PC-9 (cell line): Measurements from ENCODE around the gene EME1. TPM values are rescaled to one million over a fixed set of nuclear protein-coding genes. Genes with fewer than 3 reads are reported as not detected.

ENCODE experiments used
- Bru-seq: library from RNA; stranded (reverse); fragments of 400-500 nt; gene quantifications from one replicate; lab custom pipeline; 2021; lab: Mats Ljungman, UMichigan
- BruChase-seq, 2 experiments: library from RNA; stranded (reverse); fragments of 400-500 nt; gene quantifications; one replicate each; lab custom pipeline; 2021; lab: Mats Ljungman, UMichigan
- BruUV-seq: library from RNA; stranded (reverse); fragments of 400-500 nt; replicated peaks from 2 replicates; lab custom pipeline; 2021; lab: Mats Ljungman, UMichigan
- CTCF ChIA-PET: fragments of 300-600 bp; sonication (Branson Sonifier 250); formaldehyde crosslinking; loops from one replicate; lab custom pipeline; 2022; ENCODE audit warnings: antibody characterized with exemption; lab: Charles Lee
- POLR2A ChIA-PET: fragments of 300-600 bp; sonication (Branson Sonifier 250); formaldehyde crosslinking; loops from one replicate; lab custom pipeline; 2022; ENCODE audit warnings: antibody characterized with exemption; ENCODE audit not compliant: unreplicated experiment; lab: Charles Lee
- DNase-seq, 2 experiments: peaks; one replicate each; pipeline versions ENCODE4 v3.0.0 to v3.0.0-alpha.2; 2015 to 2022; ENCODE audit warnings: mixed read lengths in 1 of 2
- H2AFZ ChIP-seq: fragments of 200-600 bp; sonication (generic); 2 replicates; pipeline ENCODE4 v1.8.1; 2017; ENCODE audit warnings: antibody characterized with exemption
- H3F3A ChIP-seq: fragments of 200-600 bp; sonication (generic); 2 replicates; pipeline ENCODE4 v1.8.1; 2017; ENCODE audit warnings: antibody characterized with exemption, mild to moderate bottlenecking, low read depth; ENCODE audit not compliant: insufficient read depth
- H3K27ac ChIP-seq: fragments of 200-600 bp; sonication (generic); 2 replicates; pipeline ENCODE4 v1.6.1; 2016; ENCODE audit warnings: mixed run types
- H3K27me3 ChIP-seq: fragments of 200-600 bp; sonication (generic); 2 replicates; pipeline ENCODE4 v1.6.1; 2016; ENCODE audit warnings: low read depth, mixed run types; ENCODE audit not compliant: insufficient read depth
- H3K36me3 ChIP-seq: fragments of 200-600 bp; sonication (generic); 2 replicates; pipeline ENCODE4 v1.6.1; 2016; ENCODE audit warnings: low read depth, mixed run types
- H3K4me1 ChIP-seq: fragments of 200-600 bp; sonication (generic); replicated peaks from 2 replicates; pipeline ENCODE4 v1.6.1; 2016; ENCODE audit warnings: mixed run types; ENCODE audit not compliant: insufficient read depth
- H3K4me2 ChIP-seq: fragments of 200-600 bp; sonication (generic); 2 replicates; pipeline ENCODE4 v1.6.1; 2017; ENCODE audit warnings: mixed run types
- H3K4me3 ChIP-seq: fragments of 200-600 bp; sonication (generic); 2 replicates; pipeline ENCODE4 v1.6.1; 2016; ENCODE audit warnings: mixed run types
- H3K79me2 ChIP-seq: fragments of 200-600 bp; sonication (generic); 2 replicates; pipeline ENCODE4 v1.6.1; 2017; ENCODE audit warnings: low read depth, mixed run types
- H3K9me2 ChIP-seq: fragments of 200-600 bp; sonication (generic); 2 replicates; pipeline ENCODE4 v1.8.1; 2017; ENCODE audit warnings: mild to moderate bottlenecking; ENCODE audit not compliant: insufficient read depth
- H3K9me3 ChIP-seq: fragments of 200-600 bp; sonication (generic); 2 replicates; pipeline ENCODE4 v1.8.1; 2016; ENCODE audit warnings: low read depth; ENCODE audit not compliant: insufficient read depth
- H4K20me1 ChIP-seq: fragments of 200-600 bp; sonication (generic); 2 replicates; pipeline ENCODE4 v1.8.1; 2017; ENCODE audit not compliant: insufficient read depth
- CTCF ChIP-seq: fragments of 200-600 bp; sonication (generic); conservative IDR thresholded peaks from 2 replicates; pipeline ENCODE4 v1.6.1; 2017; ENCODE audit warnings: mixed run types, antibody characterized with exemption, mild to moderate bottlenecking, moderate library complexity
- EZH2 ChIP-seq: fragments of 200-600 bp; sonication (generic); IDR thresholded peaks from 2 replicates; pipeline ENCODE4 v1.8.0; 2017; ENCODE audit warnings: antibody characterized with exemption, low read depth
- intact Hi-C: fragments of 100-400 bp; cut with micrococcal nuclease; formaldehyde crosslinking; loops from one replicate; pipeline ENCODE4 v1.10.0; 2022; ENCODE audit not compliant: unreplicated experiment
- long read RNA-seq: library from polyadenylated mRNA; stranded (forward); transcript quantifications from one replicate; pipeline ENCODE4 v2.0.0, GENCODE V29; 2022
- total RNA-seq: library from RNA; stranded (reverse); gene quantifications from 2 replicates; pipeline ENCODE4 v1.2.3, GENCODE V29; 2021

Gene EME1
- total RNA-seq (18.2 and 21.0 TPM in 2 replicates), Bru-seq, nascent RNA (percentile 54 among the genes with signal in this experiment), BruChase-seq, experiment 1, labeled RNA remaining after a 2-hour chase (percentile 60 among the genes with signal in this experiment), BruChase-seq, experiment 2, labeled RNA remaining after a 6-hour chase (percentile 58 among the genes with signal in this experiment)
- long read RNA-seq, transcript EME1-201 (9 exons, 2,339 nt), result major isoform, 14 of 38 reads
- long read RNA-seq, partial matches to known transcripts, result 3 of 38 reads
- long read RNA-seq, other reads (novel, unspliced or antisense), result 19 of 38 reads

- ChIA-PET CTCF (no interaction called here), POLR2A (no interaction called here)
- Histone ChIP-seq H3K4me2 (peak within 1 kb of the TSS; percentile 84), H3K9me2 (no peaks in the 10 kb centered on the region), H3K79me2 (peaks cover 34% of the 10 kb centered on the region), H3F3A (no peaks in the 10 kb centered on the region; the same call in 1 of the 2 replicates), H3K27me3 (no peaks in the 10 kb centered on the region), H2AFZ (peak within 1 kb of the TSS; percentile 90), H3K4me1 (peaks cover 20% of the 10 kb centered on the region), H3K36me3 (peaks cover 21% of the 10 kb centered on the region), H3K4me3 (peak within 1 kb of the TSS; percentile 73), H4K20me1 (peaks cover 6% of the 10 kb centered on the region; the same call in 1 of the 2 replicates), H3K27ac (peak within 1 kb of the TSS; percentile 74), H3K9me3 (no peaks in the 10 kb centered on the region)
- peak; percentile 81 to 86 for DNase-seq
- BruUV-seq, result TSS peak; percentile 62
- intact Hi-C loops, result no loop called here
- TF ChIP-seq EZH2 (no peak), CTCF (no peak)
Measured at GRCh38 chr17:50372758-50373556, at the start of gene EME1, which contains the start of gene MRPL27. Gene EME1 (plus strand): TSS chr17:50373229. CDS start chr17:50375209, 1,980 bp downstream. Gene MRPL27 (minus strand): TSS chr17:50373184. CDS start chr17:50373170, 14 bp downstream.

- Histone ChIP-seq H3K9me2 (no peaks in the 10 kb centered on the region), H2AFZ (no peak overlapping the region), H3K4me2 (no peak overlapping the region), H3K27ac (no peak overlapping the region), H3K4me1 (no peaks in the 10 kb centered on the region), H3K36me3 (no peaks in the 10 kb centered on the region), H3K9me3 (no peaks in the 10 kb centered on the region), H3K4me3 (no peak overlapping the region), H3K27me3 (no peaks in the 10 kb centered on the region), H3K79me2 (no peaks in the 10 kb centered on the region), H3F3A (no peaks in the 10 kb centered on the region), H4K20me1 (no peaks in the 10 kb centered on the region)
- no peak for DNase-seq
- TF ChIP-seq CTCF (no peak), EZH2 (no peak)
- ChIA-PET POLR2A (no interaction called here), CTCF (no interaction called here)
- no TSS peak for BruUV-seq
- intact Hi-C loops, result no loop called here
Measured at GRCh38 chr17:50325906-50326305, 47.1 kb upstream of the EME1 start.

GRCh38 chr17:50326831-50327364 is 46.1 kb upstream of the EME1 start:
- Histone ChIP-seq H3K9me3 (no peaks in the 10 kb centered on the region), H3K27ac (no peak overlapping the region), H3K9me2 (no peaks in the 10 kb centered on the region), H3F3A (no peaks in the 10 kb centered on the region), H3K36me3 (no peaks in the 10 kb centered on the region), H3K4me3 (no peak overlapping the region), H3K79me2 (no peaks in the 10 kb centered on the region), H4K20me1 (no peaks in the 10 kb centered on the region), H3K4me1 (no peaks in the 10 kb centered on the region), H3K4me2 (no peak overlapping the region), H3K27me3 (no peaks in the 10 kb centered on the region), H2AFZ (no peak overlapping the region)
- intact Hi-C loops, result no loop called here
- no TSS peak for BruUV-seq
- DNase-seq, result no peak
- POLR2A ChIA-PET, result no interaction called here
- TF ChIP-seq EZH2 (no peak), CTCF (no peak)
- CTCF ChIA-PET, result no interaction called here
